KMS-11 (cell line): Measurements from ENCODE around the gene SPTAN1.
"Not testable (repeated sequence)": the region's sequence is repeated elsewhere in the genome, so short reads cannot be mapped to it uniquely, and the experiment has no call there.

Experiments used
- H2AFZ ChIP-seq: fragments of 200-600 bp; sonication (generic); 2 replicates; pipeline ENCODE4 v1.6.1; 2016; ENCODE audit warnings: antibody characterized with exemption, mixed run types, low read depth
- H3K27ac ChIP-seq: fragments of 200-600 bp; sonication (generic); 2 replicates; pipeline ENCODE4 v1.6.1; 2016; ENCODE audit warnings: mild to moderate bottlenecking, mixed run types
- H3K27me3 ChIP-seq: fragments of 200-600 bp; sonication (generic); 2 replicates; pipeline ENCODE4 v1.6.1; 2017; ENCODE audit warnings: mild to moderate bottlenecking, low read depth, mixed run types, moderate library complexity; ENCODE audit not compliant: insufficient read depth
- H3K36me3 ChIP-seq: fragments of 200-600 bp; sonication (generic); 2 replicates; pipeline ENCODE4 v1.6.1; 2017; ENCODE audit warnings: mild to moderate bottlenecking, mixed run types; ENCODE audit not compliant: insufficient read depth
- H3K4me1 ChIP-seq: fragments of 200-600 bp; sonication (generic); 2 replicates; pipeline ENCODE4 v1.6.1; 2016; ENCODE audit warnings: mild to moderate bottlenecking, low read depth, mixed run types; ENCODE audit not compliant: poor library complexity, severe bottlenecking
- H3K4me2 ChIP-seq: fragments of 200-600 bp; sonication (generic); 2 replicates; pipeline ENCODE4 v1.7.0; 2016; ENCODE audit warnings: mild to moderate bottlenecking, mixed run types
- H3K4me3 ChIP-seq: fragments of 200-600 bp; sonication (generic); IDR thresholded peaks from 2 replicates; pipeline ENCODE4 v1.6.1; 2017; ENCODE audit warnings: low read depth, low read length, mixed read lengths; ENCODE audit not compliant: insufficient read depth
- H3K79me2 ChIP-seq: fragments of 200-600 bp; sonication (generic); 2 replicates; pipeline ENCODE4 v1.6.1; 2016; ENCODE audit warnings: low read depth, mixed run types; ENCODE audit not compliant: insufficient read depth
- H3K9ac ChIP-seq: fragments of 200-600 bp; sonication (generic); 2 replicates; pipeline ENCODE4 v1.6.1; 2016; ENCODE audit warnings: mild to moderate bottlenecking, mixed run types
- H4K20me1 ChIP-seq: fragments of 200-600 bp; sonication (generic); 2 replicates; pipeline ENCODE4 v1.6.1; 2016; ENCODE audit warnings: mild to moderate bottlenecking, mixed run types; ENCODE audit not compliant: insufficient read depth
- TF ChIP-seq, protein P1 (sequence below): fragments of 200-600 bp; sonication (generic); conservative IDR thresholded peaks from 2 replicates; pipeline ENCODE4 v1.6.1; 2017; ENCODE audit warnings: low read depth, mild to moderate bottlenecking, antibody characterized with exemption, low read length, moderate library complexity, mixed read lengths

Gene SPTAN1

DNA sequence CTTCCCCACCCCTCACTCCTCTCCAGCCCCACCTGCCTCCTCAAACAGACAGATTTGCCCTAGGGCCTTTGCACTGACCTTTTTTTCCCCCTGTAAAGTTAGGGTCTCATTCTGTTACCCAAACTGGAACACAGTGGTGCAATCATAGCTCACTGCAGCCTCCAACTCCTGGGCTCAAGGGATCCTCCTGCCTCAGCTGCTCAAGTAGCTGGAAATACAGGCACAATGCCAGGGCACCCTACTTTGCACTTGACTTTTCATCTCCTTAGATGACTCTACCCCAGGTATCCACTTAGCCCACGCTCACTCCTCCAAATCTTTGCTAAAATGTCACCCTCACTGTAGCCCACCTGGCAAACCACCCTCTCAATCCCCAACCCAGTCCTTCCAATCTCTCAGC, 102.1 kb downstream of the SPTAN1 start:
- Histone ChIP-seq H3K4me2 (no peak overlapping the region), H4K20me1 (no peaks in the 10 kb centered on the region), H3K27ac (no peak overlapping the region), H3K4me1 (peaks cover 8% of the 10 kb centered on the region), H2AFZ (no peak overlapping the region), H3K36me3 (no peaks in the 10 kb centered on the region), H3K27me3 (no peaks in the 10 kb centered on the region), H3K9ac (no peak overlapping the region), H3K79me2 (no peaks in the 10 kb centered on the region), H3K4me3 (no peak overlapping the region)
- TF ChIP-seq, protein P1, sequence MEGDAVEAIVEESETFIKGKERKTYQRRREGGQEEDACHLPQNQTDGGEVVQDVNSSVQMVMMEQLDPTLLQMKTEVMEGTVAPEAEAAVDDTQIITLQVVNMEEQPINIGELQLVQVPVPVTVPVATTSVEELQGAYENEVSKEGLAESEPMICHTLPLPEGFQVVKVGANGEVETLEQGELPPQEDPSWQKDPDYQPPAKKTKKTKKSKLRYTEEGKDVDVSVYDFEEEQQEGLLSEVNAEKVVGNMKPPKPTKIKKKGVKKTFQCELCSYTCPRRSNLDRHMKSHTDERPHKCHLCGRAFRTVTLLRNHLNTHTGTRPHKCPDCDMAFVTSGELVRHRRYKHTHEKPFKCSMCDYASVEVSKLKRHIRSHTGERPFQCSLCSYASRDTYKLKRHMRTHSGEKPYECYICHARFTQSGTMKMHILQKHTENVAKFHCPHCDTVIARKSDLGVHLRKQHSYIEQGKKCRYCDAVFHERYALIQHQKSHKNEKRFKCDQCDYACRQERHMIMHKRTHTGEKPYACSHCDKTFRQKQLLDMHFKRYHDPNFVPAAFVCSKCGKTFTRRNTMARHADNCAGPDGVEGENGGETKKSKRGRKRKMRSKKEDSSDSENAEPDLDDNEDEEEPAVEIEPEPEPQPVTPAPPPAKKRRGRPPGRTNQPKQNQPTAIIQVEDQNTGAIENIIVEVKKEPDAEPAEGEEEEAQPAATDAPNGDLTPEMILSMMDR, result no peak

GRCh38 chr9:128656416-128657343, 104.3 kb downstream of the SPTAN1 start, which contains the start of gene DYNC2I2:
Gene DYNC2I2, minus strand, starts transcription at chr9:128656847. Its CDS starts 121 bp downstream, at chr9:128656726.
- TF ChIP-seq, protein P1, result no peak
- H3K27me3 ChIP-seq, result no peaks in the 10 kb centered on the region
- H3K36me3 ChIP-seq, result no peaks in the 10 kb centered on the region
- peak within 1 kb of the TSS; percentile 100 for H3K27ac ChIP-seq
- peaks cover 8% of the 10 kb centered on the region for H3K4me1 ChIP-seq
- peak within 1 kb of the TSS; percentile 90 for H2AFZ ChIP-seq
- no peaks in the 10 kb centered on the region for H3K79me2 ChIP-seq
- no peaks in the 10 kb centered on the region for H4K20me1 ChIP-seq
- no peak within 1 kb of the TSS for H3K4me3 ChIP-seq
- peak within 1 kb of the TSS; percentile 100 for H3K9ac ChIP-seq
- peak within 1 kb of the TSS; percentile 72 for H3K4me2 ChIP-seq

GRCh38 chr9:128657344-128657704, 104.9 kb downstream of the SPTAN1 start:
- H3K4me1 ChIP-seq, result peaks cover 8% of the 10 kb centered on the region
- TF ChIP-seq, protein P1, result no peak
- peak overlapping the region; percentile 100 for H3K9ac ChIP-seq
- no peaks in the 10 kb centered on the region for H3K27me3 ChIP-seq
- H3K36me3 ChIP-seq, result no peaks in the 10 kb centered on the region
- H2AFZ ChIP-seq, result peak overlapping the region; percentile 90
- peak overlapping the region; percentile 100 for H3K27ac ChIP-seq
- H3K79me2 ChIP-seq, result no peaks in the 10 kb centered on the region
- H4K20me1 ChIP-seq, result no peaks in the 10 kb centered on the region
- H3K4me3 ChIP-seq, result no peak overlapping the region
- H3K4me2 ChIP-seq, result peak overlapping the region; percentile 52

DNA sequence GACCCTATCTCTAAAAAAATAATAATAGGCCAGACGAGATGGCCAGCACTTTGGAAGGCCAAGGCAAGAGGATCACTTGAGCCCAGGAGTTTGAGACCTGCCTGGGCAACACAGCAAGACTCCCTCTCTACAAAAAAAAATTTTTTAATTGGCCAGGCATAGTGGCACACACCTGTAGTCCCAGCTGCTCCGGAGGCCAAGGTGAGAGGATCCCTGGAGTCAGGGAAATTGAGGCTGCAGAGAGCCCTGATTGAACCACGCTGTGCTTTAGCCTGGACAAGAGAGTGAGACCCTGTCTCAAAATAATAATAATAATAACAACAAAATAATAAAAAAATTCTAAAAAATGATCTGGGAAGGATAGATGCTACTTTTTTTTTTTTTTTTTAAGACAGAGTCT, 105.4 kb downstream of the SPTAN1 start:
- Histone ChIP-seq H4K20me1 (no peaks in the 10 kb centered on the region), H3K4me1 (peaks cover 8% of the 10 kb centered on the region), H2AFZ (no peak overlapping the region), H3K4me2 (no peak overlapping the region), H3K9ac (no peak overlapping the region), H3K79me2 (no peaks in the 10 kb centered on the region), H3K36me3 (no peaks in the 10 kb centered on the region), H3K27me3 (no peaks in the 10 kb centered on the region), H3K4me3 (no peak overlapping the region), H3K27ac (no peak overlapping the region)
- TF ChIP-seq, protein P1, result no peak

DNA sequence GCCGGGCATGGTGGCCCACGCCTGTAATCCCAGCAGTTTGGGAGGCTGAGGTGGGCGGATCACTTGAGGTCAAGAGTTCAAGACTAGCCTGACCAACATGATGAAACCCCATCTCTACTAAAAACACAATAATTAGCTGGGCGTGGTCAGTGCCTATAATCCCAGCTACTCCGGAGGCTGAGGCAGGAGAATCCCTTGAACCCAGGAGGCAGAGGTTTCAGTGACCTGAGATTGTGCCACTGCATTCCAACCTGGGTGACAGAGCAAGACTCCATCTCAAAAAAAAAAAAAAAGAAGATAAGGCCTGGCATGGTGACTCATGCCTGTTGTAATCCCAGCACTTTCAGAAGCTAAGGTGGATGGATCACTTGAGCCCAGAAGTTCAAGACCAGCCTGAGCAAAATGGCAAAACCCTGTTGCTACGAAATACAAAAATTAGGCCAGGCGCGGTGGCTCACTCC, 114.1 kb downstream of the SPTAN1 start:
- H4K20me1 ChIP-seq, H2AFZ ChIP-seq, H3K4me1 ChIP-seq, H3K27ac ChIP-seq, H3K36me3 ChIP-seq, H3K4me2 ChIP-seq, H3K9ac ChIP-seq, H3K27me3 ChIP-seq, H3K4me3 ChIP-seq, H3K79me2 ChIP-seq: not testable (repeated sequence)
